ENCODE measurements around the gene DUSP22.

DUSP22 gene

GRCh38 chr6:297571-298232 lies 5.4 kb downstream of the DUSP22 start:
- DNase-seq = no peak

- no peak for DNase-seq
Observed at GRCh38 chr6:298233-299103, 6.2 kb downstream of the DUSP22 start.

- no peak for DNase-seq
Observed at GRCh38 chr6:299104-299980, 7.1 kb downstream of the DUSP22 start.

- DNase-seq = no peak
Observed at GRCh38 chr6:300026-300425, 7.7 kb downstream of the DUSP22 start.

GRCh38 chr6:300494-301198 lies 8.4 kb downstream of the DUSP22 start:
- no peak for DNase-seq

- no peak for DNase-seq
Observed at GRCh38 chr6:301526-301925, 9.2 kb downstream of the DUSP22 start.

- no peak for DNase-seq
Observed at GRCh38 chr6:301929-302705, 9.8 kb downstream of the DUSP22 start.

- no peak for DNase-seq
Observed at GRCh38 chr6:302760-303159, 10.5 kb downstream of the DUSP22 start.

- no peak for DNase-seq
Observed at GRCh38 chr6:303263-303662, 11.0 kb downstream of the DUSP22 start.

- DNase-seq = no peak
Observed at GRCh38 chr6:303948-304558, 11.8 kb downstream of the DUSP22 start.

GRCh38 chr6:304833-305370 lies 12.6 kb downstream of the DUSP22 start:
- DNase-seq = no peak

- no peak for DNase-seq
Observed at GRCh38 chr6:305371-306206, 13.3 kb downstream of the DUSP22 start.

- no peak for DNase-seq
Observed at GRCh38 chr6:306641-307061, 14.4 kb downstream of the DUSP22 start.

- DNase-seq = no peak
Observed at GRCh38 chr6:307065-307814, 15.0 kb downstream of the DUSP22 start.

- DNase-seq = no peak
Observed at GRCh38 chr6:307874-308273, 15.6 kb downstream of the DUSP22 start.

GRCh38 chr6:308307-308706 lies 16.0 kb downstream of the DUSP22 start:
- DNase-seq = no peak

GRCh38 chr6:308768-309167 lies 16.5 kb downstream of the DUSP22 start:
- no peak for DNase-seq

- DNase-seq = no peak
Observed at GRCh38 chr6:309947-310346, 17.7 kb downstream of the DUSP22 start.

GRCh38 chr6:310671-311070 lies 18.4 kb downstream of the DUSP22 start:
- no peak for DNase-seq
